ENCODE data around the gene NBAS. TPM values are rescaled to one million over a fixed set of nuclear protein-coding genes. Genes with fewer than 3 reads are reported as not detected.

The NBAS gene
- polyA plus RNA-seq, 2 of the 4 experiments (the other 2 are of a cell fraction), result 16.7 to 34.9 TPM

GRCh38 chr2:15168116-15168515 lies 393.0 kb downstream of the NBAS start:
- no peak overlapping the region for H3K4me3 ChIP-seq
- DNase-seq (ENCODE audit: low read depth in 1 of 2, low spot score in 1 of 2), result no peak
- no peak for ATAC-seq
- H3K4me1 ChIP-seq, result peaks cover 14% of the 10 kb centered on the region
- H3K27ac ChIP-seq, result no peak overlapping the region
- H3K9me3 ChIP-seq, result no peaks in the 10 kb centered on the region
- 81% methylated on average over 6 of the region's 6 CpGs for WGBS (ENCODE audit: missing lambda C conversion rate)
- FAIRE-seq, result no peak
- CTCF ChIA-PET, result no interaction called here
- no peak for TF ChIP-seq RARB (CRISPR knock-in tag; IDR thresholded peaks at IDR 0.05)
- no peak for TF ChIP-seq CTCF (IDR thresholded peaks at IDR 0.05)
- no peak for TF ChIP-seq BHLHE40 (IDR thresholded peaks at IDR 0.05; ENCODE audit: low read depth, low read length)
- TF ChIP-seq HOXB13 (CRISPR knock-in tag; IDR thresholded peaks at IDR 0.05; ENCODE audit: low read depth), result no peak
- TF ChIP-seq POLR2A (IDR thresholded peaks at IDR 0.05; ENCODE audit: low read length), result no peak
- no peak for TF ChIP-seq JUN (IDR thresholded peaks at IDR 0.05)
- no peak for TF ChIP-seq ATOH8 (CRISPR knock-in tag; IDR thresholded peaks at IDR 0.05; ENCODE audit: low read depth)
- POLR2A ChIA-PET, result no interaction called here
- H3K4me2 ChIP-seq, result no peak overlapping the region

- WGBS (ENCODE audit: missing lambda C conversion rate), result 90% methylated on average over 12 of the region's 12 CpGs
- no peak overlapping the region for H3K4me3 ChIP-seq
- H3K4me2 ChIP-seq, result no peak overlapping the region
- TF ChIP-seq ELK1 (IDR thresholded peaks at IDR 0.05; ENCODE audit: low read depth, low read length) (no peak), ATOH8 (CRISPR knock-in tag; IDR thresholded peaks at IDR 0.05; ENCODE audit: low read depth) (no peak), EP300 (IDR thresholded peaks at IDR 0.05) (no peak), FOSB (CRISPR knock-in tag; IDR thresholded peaks at IDR 0.05) (no peak), BCL3 (IDR thresholded peaks at IDR 0.05) (no peak), USF2 (IDR thresholded peaks at IDR 0.05) (no peak), HES2 (IDR thresholded peaks at IDR 0.05) (no peak), ZSCAN20 (CRISPR knock-in tag; IDR thresholded peaks at IDR 0.05) (no peak), ESRRA (IDR thresholded peaks at IDR 0.05; ENCODE audit: borderline replicate concordance, low read length) (no peak), PBX3 (IDR thresholded peaks at IDR 0.05) (no peak), HOXA7 (CRISPR knock-in tag; IDR thresholded peaks at IDR 0.05) (no peak), ZNF302 (CRISPR knock-in tag; IDR thresholded peaks at IDR 0.05) (no peak), FOXS1 (CRISPR knock-in tag; IDR thresholded peaks at IDR 0.05) (no peak), ZC3H11A (IDR thresholded peaks at IDR 0.05) (no peak)
- CTCF ChIA-PET, result no interaction called here
- H3K27ac ChIP-seq, result no peak overlapping the region
- DNase-seq (ENCODE audit: low read depth in 1 of 2, low spot score in 1 of 2) (no peak), FAIRE-seq (no peak), ATAC-seq (no peak)
- no peaks in the 10 kb centered on the region for H3K9me3 ChIP-seq
- POLR2A ChIA-PET, result no interaction called here
- H3K4me1 ChIP-seq, result peaks cover 14% of the 10 kb centered on the region
Measured at GRCh38 chr2:15166878-15167277, 394.3 kb downstream of the NBAS start.

All from A549 (cell line).